H1 (cell line): ENCODE measurements around the gene ZNF619. TPM values are rescaled to one million over a fixed set of nuclear protein-coding genes. Genes with fewer than 3 reads are reported as not detected.
"Not testable (repeated sequence)": the region's sequence is repeated elsewhere in the genome, so short reads cannot be mapped to it uniquely, and the experiment has no call there.

Experiments used
- CTCF ChIA-PET: fragments of 300-600 bp; sonication (Branson Sonifier 250); formaldehyde crosslinking; loops from one replicate; lab custom pipeline; 2021; ENCODE audit not compliant: partially characterized antibody; lab: Charles Lee
- POLR2A ChIA-PET: fragments of 300-600 bp; sonication (Branson Sonifier 250); formaldehyde crosslinking; loops from one replicate; lab custom pipeline; 2021; ENCODE audit warnings: inconsistent platforms; ENCODE audit not compliant: partially characterized antibody; lab: Charles Lee
- DNase-seq, 2 experiments: peaks; one replicate each; pipeline versions ENCODE4 v3.0.0 to v3.0.0-alpha.2; 2010 to 2022; ENCODE audit warnings: low spot score in 2 of 2, low read depth in 1 of 2, mixed read lengths in 1 of 2
- FAIRE-seq: peaks from 2 replicates; lab custom pipeline; 2011; peaks lifted over from hg19 to GRCh38; lab: Jason Lieb, UNC
- H2AFZ ChIP-seq: 2 replicates; pipeline ENCODE4 v1.8.1; 2012; ENCODE audit warnings: low read length, inconsistent platforms
- H2AK5ac ChIP-seq: 2 replicates; pipeline ENCODE4 v1.6.1; 2013; ENCODE audit warnings: low read depth, low read length
- H2BK120ac ChIP-seq: replicated peaks from 2 replicates; pipeline ENCODE3; 2013; ENCODE audit warnings: low read depth, low read length, inconsistent platforms
- H2BK12ac ChIP-seq: 2 replicates; pipeline ENCODE4 v1.6.1; 2013; ENCODE audit warnings: low read depth, low read length
- H2BK15ac ChIP-seq: 2 replicates; pipeline ENCODE4 v1.6.1; 2013; ENCODE audit warnings: low read length
- H2BK20ac ChIP-seq: 2 replicates; pipeline ENCODE4 v1.6.1; 2013; ENCODE audit warnings: low read length
- H2BK5ac ChIP-seq: 2 replicates; pipeline ENCODE4 v1.6.1; 2013; ENCODE audit warnings: low read depth, low read length
- H3K14ac ChIP-seq: 2 replicates; pipeline ENCODE4 v1.6.1; 2013; ENCODE audit warnings: inconsistent platforms; ENCODE audit not compliant: insufficient read length
- H3K18ac ChIP-seq: 2 replicates; pipeline ENCODE4 v1.6.1; 2013; ENCODE audit warnings: low read length; ENCODE audit errors: extremely low read depth
- H3K23ac ChIP-seq: 2 replicates; pipeline ENCODE4 v1.6.1; 2013; ENCODE audit warnings: inconsistent platforms; ENCODE audit not compliant: insufficient read length
- H3K23me2 ChIP-seq: 2 replicates; pipeline ENCODE4 v1.6.1; 2013; ENCODE audit warnings: low read depth, low read length
- H3K27ac ChIP-seq: 2 replicates; pipeline ENCODE4 v1.6.1; 2011; ENCODE audit warnings: low read depth, low read length, inconsistent platforms
- H3K27me3 ChIP-seq, 4 experiments: replicated peaks in 1 of 4; 1 replicate in 1 of 4; 2 replicates in 3 of 4; pipeline versions ENCODE4 v1.6.1 to v1.8.1; 2011 to 2013; ENCODE audit warnings: low read length in 3 of 4, mild to moderate bottlenecking in 3 of 4, inconsistent platforms in 2 of 4, mixed read lengths in 2 of 4, moderate library complexity in 1 of 4; ENCODE audit not compliant: control insufficient read depth in 3 of 4, insufficient read depth in 3 of 4; ENCODE audit errors: extremely low read depth in 1 of 4
- H3K36me3 ChIP-seq, 4 experiments: 2 replicates each; pipeline versions ENCODE4 v1.6.1 to v1.8.1; 2011 to 2013; ENCODE audit warnings: mild to moderate bottlenecking in 4 of 4, low read length in 3 of 4, moderate library complexity in 2 of 4, control low read depth in 1 of 4, inconsistent platforms in 1 of 4; ENCODE audit not compliant: insufficient read depth in 4 of 4, control insufficient read depth in 2 of 4
- H3K4ac ChIP-seq: replicated peaks from 2 replicates; pipeline ENCODE3; 2013; ENCODE audit warnings: low read length, low read depth, mixed read lengths, inconsistent platforms; ENCODE audit not compliant: insufficient read length
- H3K4me1 ChIP-seq, 4 experiments: replicated peaks in 1 of 4; 1 replicate in 1 of 4; 2 replicates in 3 of 4; pipeline versions ENCODE4 v1.6.1 to v1.8.1; 2011 to 2013; ENCODE audit warnings: low read length in 3 of 4, inconsistent platforms in 2 of 4, mixed read lengths in 1 of 4; ENCODE audit not compliant: insufficient read depth in 4 of 4, control insufficient read depth in 3 of 4
- H3K4me2 ChIP-seq, 2 experiments: 2 replicates each; pipeline versions ENCODE4 v1.6.1 to v1.8.1; 2011 to 2013; ENCODE audit warnings: low read depth in 2 of 2, low read length in 2 of 2, control low read depth in 1 of 2, inconsistent platforms in 1 of 2, mild to moderate bottlenecking in 1 of 2; ENCODE audit not compliant: insufficient read depth in 1 of 2
- H3K4me3 ChIP-seq, 4 experiments: fragments of 200-600, 300-600 bp in 1 of 4; sonication (generic), shearing (Covaris generic), sonication (Bioruptor Twin) in 1 of 4; 2 replicates each; pipeline versions ENCODE4 v1.5.1 to v1.8.1; 2011 to 2016; ENCODE audit warnings: low read length in 4 of 4, low read depth in 3 of 4, control low read depth in 2 of 4, inconsistent platforms in 2 of 4, mild to moderate bottlenecking in 2 of 4, mixed read lengths in 1 of 4, moderate library complexity in 1 of 4; ENCODE audit not compliant: insufficient read depth in 2 of 4; ENCODE audit errors: extremely low read depth in 1 of 4
- H3K56ac ChIP-seq: replicated peaks from 2 replicates; pipeline ENCODE3; 2013; ENCODE audit warnings: low read depth, mild to moderate bottlenecking, mixed read lengths, low read length, inconsistent platforms; ENCODE audit not compliant: insufficient read length
- H3K79me1 ChIP-seq: 2 replicates; pipeline ENCODE4 v1.6.1; 2013; ENCODE audit warnings: low read depth, low read length, control low read depth
- H3K79me2 ChIP-seq, 2 experiments: 2 replicates each; pipeline versions ENCODE4 v1.6.1 to v1.8.1; 2012 to 2013; ENCODE audit warnings: low read length in 2 of 2, mild to moderate bottlenecking in 2 of 2, inconsistent platforms in 1 of 2; ENCODE audit not compliant: insufficient read depth in 2 of 2, control insufficient read depth in 1 of 2
- H3K9ac ChIP-seq, 4 experiments: replicated peaks in 1 of 4; 1 replicate in 1 of 4; 2 replicates in 3 of 4; pipeline versions ENCODE4 v1.6.1 to v1.8.1; 2011 to 2013; ENCODE audit warnings: low read depth in 3 of 4, low read length in 3 of 4, control low read depth in 2 of 4, mild to moderate bottlenecking in 2 of 4, moderate library complexity in 2 of 4, inconsistent platforms in 1 of 4; ENCODE audit errors: extremely low read depth in 1 of 4
- H3K9me3 ChIP-seq, 2 experiments: 2 replicates each; pipeline versions ENCODE4 v1.6.1 to v1.8.1; 2012 to 2013; ENCODE audit warnings: mild to moderate bottlenecking in 2 of 2, moderate library complexity in 2 of 2, control low read depth in 1 of 2, inconsistent platforms in 1 of 2, low read depth in 1 of 2, low read length in 1 of 2, mixed read lengths in 1 of 2; ENCODE audit not compliant: insufficient read depth in 2 of 2
- H4K20me1 ChIP-seq, 2 experiments: replicated peaks in 1 of 2; 2 replicates each; pipeline versions ENCODE3 to v1.8.1; 2011 to 2013; ENCODE audit warnings: inconsistent platforms in 2 of 2, low read length in 2 of 2, mild to moderate bottlenecking in 1 of 2; ENCODE audit not compliant: insufficient read depth in 2 of 2, control insufficient read depth in 1 of 2
- H4K5ac ChIP-seq: 2 replicates; pipeline ENCODE4 v1.6.1; 2013; ENCODE audit warnings: low read length, low read depth, mixed read lengths, inconsistent platforms; ENCODE audit not compliant: insufficient read length
- H4K8ac ChIP-seq: 2 replicates; pipeline ENCODE4 v1.8.0; 2013; ENCODE audit warnings: mild to moderate bottlenecking, moderate library complexity, low read length, inconsistent platforms; ENCODE audit not compliant: insufficient read depth; ENCODE audit errors: extremely low read depth
- H4K91ac ChIP-seq: replicated peaks from 2 replicates; pipeline ENCODE3; 2013; ENCODE audit warnings: low read length, mixed read lengths, inconsistent platforms; ENCODE audit not compliant: insufficient read length
- POLR2A ChIP-seq, 2 experiments: IDR thresholded peaks; 1 replicate in 1 of 2; 2 replicates in 1 of 2; pipeline ENCODE4 v1.6.1; 2011; ENCODE audit warnings: low read depth in 2 of 2, low read length in 2 of 2, mild to moderate bottlenecking in 2 of 2; ENCODE audit errors: control extremely low read depth in 1 of 2
- WGBS, 2 experiments: shearing (Covaris generic) in 1 of 2; methylation state at CpG; one replicate each; pipeline versions ENCODE4 v1.1.6 to v1.1.7; 2013 to 2015; ENCODE audit warnings: low lambda C conversion rate in 2 of 2, mixed read lengths in 2 of 2, inconsistent platforms in 1 of 2, low coverage in 1 of 2, missing lambda C conversion rate in 1 of 2; ENCODE audit not compliant: insufficient replicate concordance in 2 of 2, insufficient coverage in 1 of 2, insufficient read length in 1 of 2; ENCODE audit errors: extremely low coverage in 1 of 2, missing lambda C conversion rate in 1 of 2; 5-methylcytosine and 5-hydroxymethylcytosine counted together
- polyA plus RNA-seq, 7 experiments: library from polyadenylated mRNA; depleted of rRNA in 3 of 7; stranded (reverse) in 5 of 7; unstranded in 2 of 7; fragments of >200 nt in 5 of 7; fragments of 200-250 nt in 2 of 7; gene quantifications; 1 replicate in 5 of 7; 2 replicates in 1 of 7; 4 replicates in 1 of 7; pipeline versions ENCODE4 v1.2.1 to v1.2.3, GENCODE V29; 2011 to 2013; ENCODE audit warnings: missing spikeins in 2 of 7, mixed read lengths in 2 of 7
- total RNA-seq: library from RNA; stranded (reverse); fragmentation: NEBNext Ultra II Directional; extraction: Animal tissue kit (Norgen Biotek cat#: 25700); gene quantifications from 2 replicates; pipeline ENCODE4 v1.2.1, GENCODE V29; 2021

The ZNF619 gene
- total and polyA plus RNA-seq, 2 of the 8 experiments (the other 6 are each of a cell fraction or from before 2014, with no cell fraction given), result 2.3 to 8.2 TPM

GRCh38 chr3:40460481-40460880 is 16.4 kb upstream of the ZNF619 start:
- H4K91ac ChIP-seq, H3K27ac ChIP-seq, H2BK12ac ChIP-seq, FAIRE-seq, H2AFZ ChIP-seq, H3K14ac ChIP-seq, H2BK20ac ChIP-seq, CTCF ChIA-PET, H2BK5ac ChIP-seq, H4K8ac ChIP-seq, H3K27me3 ChIP-seq, H3K23me2 ChIP-seq, H3K9me3 ChIP-seq, H3K9ac ChIP-seq, H3K18ac ChIP-seq, H3K4me1 ChIP-seq, DNase-seq, H2AK5ac ChIP-seq, H3K4ac ChIP-seq, H2BK120ac ChIP-seq, H3K4me2 ChIP-seq, H3K23ac ChIP-seq, H4K5ac ChIP-seq, H3K56ac ChIP-seq, H3K4me3 ChIP-seq, H3K79me1 ChIP-seq, H2BK15ac ChIP-seq: not testable (repeated sequence)
- Histone ChIP-seq H3K79me2 (peaks cover 6 to 30% of the 10 kb centered on the region in 2 experiments), H4K20me1 (peaks cover 14% of the 10 kb centered on the region in 2 experiments), H3K36me3 (peaks cover 22 to 76% (median 55%) of the 10 kb centered on the region in 4 experiments)
- POLR2A ChIA-PET, result interaction anchor here (0.6 to 6.4 kb wide), 8 partner anchors 9 to 77 kb away, joined by 3 to 64 read pairs (median 6); partner anchors contain the start of genes ZNF619, ZNF620 and ZNF621
- peak in 1 of 2 experiments; percentile 43 for TF ChIP-seq POLR2A (IDR thresholded peaks at IDR 0.05; ENCODE audit: control extremely low read depth in 1 of 2, low read depth in 2 of 2, low read length in 2 of 2)
- WGBS, 2 experiments, result 88% methylated on average over 6 of the region's 6 CpGs; no CpG with 5 or more reads in 1 of the 2 experiments
